ENCODE data around the gene UNC93A.

UNC93A gene

DNA sequence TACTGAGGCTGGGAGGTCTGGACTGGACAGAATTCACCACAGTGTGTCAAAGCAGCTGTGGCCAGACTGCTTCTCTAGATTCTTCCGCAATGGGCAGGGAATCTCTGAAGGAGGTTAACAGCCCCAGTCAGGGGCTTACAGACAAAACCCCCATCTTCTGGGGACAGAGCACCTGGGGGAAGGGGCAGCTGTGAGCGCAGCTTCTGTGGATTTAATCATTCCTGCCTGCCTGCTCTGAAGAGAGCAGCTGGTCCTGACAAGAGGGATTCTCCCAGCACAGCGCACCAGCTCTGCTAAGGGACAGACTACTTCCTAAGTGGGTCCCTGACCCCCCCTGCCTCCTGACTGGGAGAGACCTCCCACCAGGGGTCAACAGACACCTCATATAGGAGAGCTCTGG is 32.5 kb upstream of the UNC93A start:
- TF ChIP-seq, protein P1, sequence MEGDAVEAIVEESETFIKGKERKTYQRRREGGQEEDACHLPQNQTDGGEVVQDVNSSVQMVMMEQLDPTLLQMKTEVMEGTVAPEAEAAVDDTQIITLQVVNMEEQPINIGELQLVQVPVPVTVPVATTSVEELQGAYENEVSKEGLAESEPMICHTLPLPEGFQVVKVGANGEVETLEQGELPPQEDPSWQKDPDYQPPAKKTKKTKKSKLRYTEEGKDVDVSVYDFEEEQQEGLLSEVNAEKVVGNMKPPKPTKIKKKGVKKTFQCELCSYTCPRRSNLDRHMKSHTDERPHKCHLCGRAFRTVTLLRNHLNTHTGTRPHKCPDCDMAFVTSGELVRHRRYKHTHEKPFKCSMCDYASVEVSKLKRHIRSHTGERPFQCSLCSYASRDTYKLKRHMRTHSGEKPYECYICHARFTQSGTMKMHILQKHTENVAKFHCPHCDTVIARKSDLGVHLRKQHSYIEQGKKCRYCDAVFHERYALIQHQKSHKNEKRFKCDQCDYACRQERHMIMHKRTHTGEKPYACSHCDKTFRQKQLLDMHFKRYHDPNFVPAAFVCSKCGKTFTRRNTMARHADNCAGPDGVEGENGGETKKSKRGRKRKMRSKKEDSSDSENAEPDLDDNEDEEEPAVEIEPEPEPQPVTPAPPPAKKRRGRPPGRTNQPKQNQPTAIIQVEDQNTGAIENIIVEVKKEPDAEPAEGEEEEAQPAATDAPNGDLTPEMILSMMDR (IDR thresholded peaks at IDR 0.05): no peak

DNA sequence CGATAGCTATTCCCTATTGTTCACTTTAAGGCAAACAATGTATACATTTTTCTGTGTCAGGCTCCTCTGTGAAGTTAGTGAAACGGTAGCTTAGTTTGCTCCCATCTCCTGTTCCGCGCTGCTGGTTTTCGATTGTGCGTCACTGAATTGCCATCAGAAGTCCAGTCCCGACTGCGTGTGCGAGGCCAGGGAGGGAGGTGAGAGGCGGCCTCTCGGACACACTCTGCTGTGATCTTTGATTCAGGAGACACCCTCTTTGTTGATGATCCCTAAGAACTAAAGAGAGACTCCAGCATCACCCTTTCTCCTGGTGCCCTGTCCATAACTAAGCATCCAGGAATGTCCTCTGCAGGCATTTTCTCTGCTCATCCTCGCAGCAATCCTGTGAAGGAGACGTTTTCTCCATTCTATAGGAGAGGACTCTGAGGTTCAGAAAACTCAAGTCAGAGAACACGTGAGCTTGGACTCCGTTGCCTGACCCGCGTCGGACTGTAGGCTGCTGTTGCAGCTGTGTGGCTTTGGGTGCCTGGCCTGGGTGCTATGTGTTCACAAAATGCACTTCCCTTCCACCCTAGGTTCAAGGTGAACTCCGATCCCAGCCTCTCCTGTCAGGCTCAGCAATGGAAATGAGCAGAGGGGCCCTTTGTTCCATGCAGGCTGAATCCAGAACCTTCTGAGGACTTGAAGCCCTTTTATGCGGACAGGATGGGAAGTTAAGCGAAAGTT is 24.1 kb upstream of the UNC93A start:
- TF ChIP-seq, protein P1 (IDR thresholded peaks at IDR 0.05): no peak

DNA sequence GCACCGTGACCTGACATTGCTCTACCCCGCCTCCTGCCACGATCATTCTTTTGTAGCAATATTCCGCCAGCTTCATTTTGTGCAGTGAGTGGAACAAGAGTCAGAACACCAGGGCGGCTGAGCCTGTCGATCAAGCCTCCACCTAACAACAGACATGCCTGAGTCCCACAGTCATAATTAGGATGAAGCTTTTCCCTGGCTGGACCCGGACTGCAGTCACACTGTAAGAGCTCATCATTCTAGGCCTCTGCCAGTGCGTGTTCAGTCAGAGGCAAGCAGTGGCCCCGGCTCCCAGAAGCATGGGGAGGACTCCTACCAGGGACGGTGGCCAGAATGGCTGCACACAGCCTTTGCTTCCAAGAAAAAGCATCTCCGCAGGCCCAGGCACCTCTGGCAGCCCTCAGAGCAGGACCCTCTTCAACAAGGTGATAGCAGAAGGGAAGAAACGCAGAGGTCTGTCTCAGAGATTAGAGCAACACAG is 23.2 kb upstream of the UNC93A start:
- TF ChIP-seq, protein P1 (IDR thresholded peaks at IDR 0.05): no peak

DNA sequence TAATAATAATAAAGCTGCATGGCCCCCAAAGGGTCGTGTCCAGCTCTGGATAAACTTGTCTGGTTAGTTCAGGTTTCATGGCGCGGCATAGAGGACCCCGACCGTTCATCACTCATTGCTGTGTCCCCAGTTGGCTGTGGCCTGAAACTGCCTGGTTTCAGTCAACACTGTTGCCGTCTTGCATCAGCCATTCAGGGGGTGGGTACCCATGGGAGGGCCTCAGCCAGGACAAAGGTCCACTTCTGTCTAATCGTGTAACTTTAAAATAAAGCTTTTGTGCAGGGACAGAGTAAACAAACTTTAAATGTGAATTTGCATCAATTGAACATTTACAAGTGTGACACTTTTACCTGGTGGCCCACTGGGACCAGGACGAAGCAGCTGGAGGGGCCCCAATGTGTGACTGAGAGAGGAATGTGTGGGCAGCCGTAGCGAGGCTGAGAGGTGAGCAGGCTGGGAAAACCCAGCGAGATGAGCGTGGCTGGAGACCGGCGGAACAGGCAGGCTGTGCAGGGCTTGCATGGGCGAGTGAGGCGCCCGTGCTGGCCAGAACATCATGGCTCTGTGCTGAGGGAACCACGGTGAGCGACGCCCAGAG is 22.3 kb upstream of the UNC93A start:
- TF ChIP-seq, protein P1 (IDR thresholded peaks at IDR 0.05): no peak

DNA sequence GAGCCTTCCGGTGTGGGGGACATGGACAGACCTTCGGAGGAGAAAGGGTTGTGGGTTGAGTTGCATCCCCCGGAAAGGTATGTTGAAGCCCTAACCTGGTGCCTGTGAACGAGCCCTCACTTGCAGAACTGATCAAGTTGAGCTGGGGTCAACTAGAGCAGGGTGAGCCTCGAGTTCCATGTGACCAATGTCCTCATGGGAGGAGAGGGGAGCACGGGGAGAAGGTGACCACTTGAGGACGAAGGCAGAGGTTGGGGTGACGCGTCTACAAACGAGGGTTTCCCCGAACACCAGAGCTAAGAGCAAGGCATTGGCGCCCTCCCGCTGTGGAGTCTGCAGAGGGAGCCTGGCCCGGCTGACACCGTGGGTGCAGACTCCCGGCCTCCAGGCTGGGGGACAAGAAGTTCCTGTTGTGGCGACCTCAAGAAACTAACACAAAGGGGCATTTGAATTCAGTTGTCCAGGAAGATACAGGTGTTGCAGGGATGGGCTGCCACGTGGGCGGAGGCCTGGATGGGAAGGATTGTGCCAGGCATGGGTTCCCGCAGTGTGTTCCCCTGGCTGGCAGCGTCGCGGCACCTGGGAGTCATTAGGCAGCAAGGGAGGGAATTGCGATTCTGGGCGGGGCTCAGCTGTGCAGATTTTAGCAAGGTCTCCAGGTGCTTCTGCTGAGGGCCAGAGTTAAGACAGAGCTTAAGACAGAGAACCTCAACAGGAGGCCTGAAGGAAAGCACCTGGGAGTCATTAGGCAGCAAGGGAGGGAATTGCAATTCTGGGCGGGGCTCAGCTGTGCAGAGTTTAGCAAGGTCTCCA is 20.4 kb upstream of the UNC93A start:
- TF ChIP-seq, protein P1 (IDR thresholded peaks at IDR 0.05): no peak

DNA sequence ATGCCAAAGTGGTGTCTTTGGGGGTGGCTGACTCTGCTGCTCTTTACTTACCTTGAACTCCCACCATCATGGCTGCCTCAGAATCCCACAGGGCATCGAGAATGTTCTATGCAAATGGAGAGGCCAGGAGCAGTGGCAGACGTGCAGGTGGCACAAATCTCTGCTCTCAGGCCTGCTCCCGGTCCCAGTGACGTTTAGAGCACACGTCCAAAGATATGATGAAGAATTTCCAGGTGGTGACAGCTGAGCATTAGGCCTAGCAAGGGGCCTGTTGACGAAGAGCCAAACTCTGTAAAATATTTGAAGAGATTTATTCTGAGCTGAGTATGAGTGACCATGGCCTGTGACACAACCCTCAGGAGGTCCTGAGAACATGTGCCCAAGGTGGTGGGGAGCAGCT is 19.0 kb upstream of the UNC93A start:
- TF ChIP-seq, protein P1 (IDR thresholded peaks at IDR 0.05): no peak

DNA sequence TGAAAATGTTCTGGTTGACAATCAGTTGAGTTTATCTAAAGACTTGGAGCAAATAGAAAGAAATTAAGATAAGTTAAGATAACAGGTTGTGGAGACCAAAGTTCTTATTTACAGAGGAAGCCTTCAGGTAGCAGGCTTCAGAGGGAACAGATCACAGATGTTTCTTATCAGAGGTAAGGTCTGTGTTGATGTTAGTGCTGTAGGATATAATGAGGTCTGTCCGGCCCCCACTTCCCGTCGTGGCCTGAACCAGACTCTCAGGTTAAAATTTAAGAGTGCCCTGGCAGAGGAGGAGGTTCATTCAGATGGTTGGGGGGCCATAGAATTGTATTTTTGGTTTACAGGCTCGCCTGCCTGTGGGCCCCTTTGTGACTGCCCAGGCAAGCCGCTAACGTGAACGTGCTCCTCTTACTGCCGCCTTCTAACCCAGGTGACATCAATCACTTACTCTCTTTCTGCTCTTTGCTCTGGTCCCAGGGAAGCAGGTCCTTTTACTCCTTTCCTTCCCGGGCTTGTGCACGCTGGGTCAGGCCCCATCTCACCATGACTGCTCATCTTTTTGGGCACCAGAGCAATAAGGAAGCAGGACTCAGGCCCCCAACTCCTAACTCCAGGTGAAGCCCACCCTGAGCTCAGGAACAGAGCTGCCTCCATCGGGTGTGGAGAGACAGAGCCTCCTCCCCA is 18.3 kb upstream of the UNC93A start:
- TF ChIP-seq, protein P1 (IDR thresholded peaks at IDR 0.05): no peak
